Uterus (tissue), 2 donors: ENCODE measurements around the gene PEX5L.

Source experiments
- POLR2A ChIP-seq, 2 donors: fragments of 450-650 bp; IDR thresholded peaks; one replicate each; pipeline ENCODE4 v1.6.1; 2016; ENCODE audit warnings: antibody characterized with exemption in 2 of 2, mild to moderate bottlenecking in 1 of 2, moderate library complexity in 1 of 2
- TF ChIP-seq, protein P1 (sequence below), 4 experiments: fragments of 200-600 bp in 2 of 4; fragments of 450-650 bp in 2 of 4; sonication (generic) in 2 of 4; IDR thresholded peaks; one replicate each; pipeline ENCODE4 v1.5.1; 2016 to 2019; ENCODE audit warnings: antibody characterized with exemption in 4 of 4, mild to moderate bottlenecking in 2 of 4, moderate library complexity in 1 of 4

GRCh38 chr3:179750720-179751328, 285.9 kb downstream of the PEX5L start:
- no peak for TF ChIP-seq POLR2A (IDR thresholded peaks at IDR 0.05)
- TF ChIP-seq, protein P1, sequence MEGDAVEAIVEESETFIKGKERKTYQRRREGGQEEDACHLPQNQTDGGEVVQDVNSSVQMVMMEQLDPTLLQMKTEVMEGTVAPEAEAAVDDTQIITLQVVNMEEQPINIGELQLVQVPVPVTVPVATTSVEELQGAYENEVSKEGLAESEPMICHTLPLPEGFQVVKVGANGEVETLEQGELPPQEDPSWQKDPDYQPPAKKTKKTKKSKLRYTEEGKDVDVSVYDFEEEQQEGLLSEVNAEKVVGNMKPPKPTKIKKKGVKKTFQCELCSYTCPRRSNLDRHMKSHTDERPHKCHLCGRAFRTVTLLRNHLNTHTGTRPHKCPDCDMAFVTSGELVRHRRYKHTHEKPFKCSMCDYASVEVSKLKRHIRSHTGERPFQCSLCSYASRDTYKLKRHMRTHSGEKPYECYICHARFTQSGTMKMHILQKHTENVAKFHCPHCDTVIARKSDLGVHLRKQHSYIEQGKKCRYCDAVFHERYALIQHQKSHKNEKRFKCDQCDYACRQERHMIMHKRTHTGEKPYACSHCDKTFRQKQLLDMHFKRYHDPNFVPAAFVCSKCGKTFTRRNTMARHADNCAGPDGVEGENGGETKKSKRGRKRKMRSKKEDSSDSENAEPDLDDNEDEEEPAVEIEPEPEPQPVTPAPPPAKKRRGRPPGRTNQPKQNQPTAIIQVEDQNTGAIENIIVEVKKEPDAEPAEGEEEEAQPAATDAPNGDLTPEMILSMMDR (IDR thresholded peaks at IDR 0.05): peak in 1 of 4 experiments; percentile 17
